ENCODE data around the gene MAP3K20. TPM values are rescaled to one million over a fixed set of nuclear protein-coding genes. Genes with fewer than 3 reads are reported as not detected.
A peak's percentile ranks its signal among the peaks of the same experiment; 100 is the strongest.
"Not testable (repeated sequence)": the region's sequence is repeated elsewhere in the genome, so short reads cannot be mapped to it uniquely, and the experiment has no call there.

The MAP3K20 gene
- total RNA-seq, 1 experiment from 2014 or later, result 150 TPM

DNA sequence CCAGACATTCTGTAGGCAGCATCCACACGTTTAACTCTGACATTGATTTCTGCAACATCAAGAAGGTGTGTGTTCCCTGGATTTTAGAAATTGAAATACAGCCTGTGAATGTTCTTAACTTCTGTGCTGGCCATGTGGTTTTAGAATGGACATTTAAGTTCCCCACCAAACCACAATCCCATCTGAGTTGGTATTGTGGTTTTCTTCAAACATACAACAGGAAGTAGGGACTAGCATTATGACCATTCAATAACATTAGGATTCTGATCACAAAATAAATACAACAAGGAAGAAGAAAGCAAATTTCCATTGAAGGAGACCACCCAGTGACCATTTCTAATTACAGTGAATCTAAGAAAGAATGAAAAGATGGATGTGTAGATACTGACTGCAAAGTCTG is 51.2 kb downstream of the MAP3K20 start:
- no peak for DNase-seq (ENCODE audit: unreplicated experiment)
- POLR2A ChIA-PET, result interaction anchor here (0.6 to 1.0 kb wide), 4 partner anchors 8 to 327 kb away, joined by 3 read pairs; no protein-coding TSS in a partner anchor
- H3K4me3 Mint-ChIP-seq (ENCODE audit: unreplicated experiment), result no peak overlapping the region

DNA sequence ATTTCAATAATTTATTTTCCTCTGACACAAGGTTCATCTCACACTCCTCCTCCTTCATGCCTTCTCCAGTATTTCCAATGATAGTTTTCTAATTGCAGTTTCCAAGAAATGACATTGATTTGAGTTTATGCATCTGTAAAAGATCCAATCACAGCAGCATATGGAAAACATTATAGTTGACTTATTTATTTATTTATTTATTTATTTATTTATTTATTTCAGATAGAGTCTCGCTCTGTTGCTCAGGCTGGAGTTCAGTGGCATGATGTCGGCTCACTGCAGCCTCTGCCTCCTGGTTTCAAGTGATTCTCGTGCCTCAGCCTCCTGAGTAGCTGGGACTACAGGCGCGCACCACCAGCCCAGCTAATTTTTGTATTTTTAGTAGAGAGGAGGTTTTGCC is 52.5 kb downstream of the MAP3K20 start:
- H3K9me3 Mint-ChIP-seq (ENCODE audit: unreplicated experiment); BruUV-seq (replicated peaks); intact Hi-C loops (cut with micrococcal nuclease); H3K36me3 Mint-ChIP-seq (ENCODE audit: insufficient read depth, unreplicated experiment); DNase-seq (ENCODE audit: unreplicated experiment); H3K27ac Mint-ChIP-seq (ENCODE audit: low read depth, unreplicated experiment); CTCF ChIA-PET; H3K4me3 Mint-ChIP-seq (ENCODE audit: unreplicated experiment); H3K27me3 Mint-ChIP-seq (ENCODE audit: insufficient read depth, unreplicated experiment): not testable (repeated sequence)
- POLR2A ChIA-PET, result interaction anchor here (2.0 to 15.8 kb wide), 2 partner anchors 23 to 26 kb away, joined by 7 to 212 read pairs; no protein-coding TSS in a partner anchor
- peaks cover 64% of the 10 kb centered on the region for H3K4me1 Mint-ChIP-seq (ENCODE audit: insufficient read depth, unreplicated experiment)

More for the DNA sequence above, 51.2 kb downstream of the MAP3K20 start:
- Mint-ChIP-seq H3K36me3 (ENCODE audit: insufficient read depth, unreplicated experiment) (peaks cover 6% of the 10 kb centered on the region), H3K9me3 (ENCODE audit: unreplicated experiment) (no peaks in the 10 kb centered on the region), H3K4me1 (ENCODE audit: insufficient read depth, unreplicated experiment) (peaks cover 64% of the 10 kb centered on the region), H3K27me3 (ENCODE audit: insufficient read depth, unreplicated experiment) (no peaks in the 10 kb centered on the region), H3K27ac (ENCODE audit: low read depth, unreplicated experiment) (peak overlapping the region; percentile 19)
- CTCF ChIA-PET, result interaction anchor here (0.7 kb wide), 1 partner anchor 83 kb away, joined by 3 read pairs; no protein-coding TSS in a partner anchor
- intact Hi-C loops (cut with micrococcal nuclease), result no loop called here
- TF ChIP-seq, protein P1, sequence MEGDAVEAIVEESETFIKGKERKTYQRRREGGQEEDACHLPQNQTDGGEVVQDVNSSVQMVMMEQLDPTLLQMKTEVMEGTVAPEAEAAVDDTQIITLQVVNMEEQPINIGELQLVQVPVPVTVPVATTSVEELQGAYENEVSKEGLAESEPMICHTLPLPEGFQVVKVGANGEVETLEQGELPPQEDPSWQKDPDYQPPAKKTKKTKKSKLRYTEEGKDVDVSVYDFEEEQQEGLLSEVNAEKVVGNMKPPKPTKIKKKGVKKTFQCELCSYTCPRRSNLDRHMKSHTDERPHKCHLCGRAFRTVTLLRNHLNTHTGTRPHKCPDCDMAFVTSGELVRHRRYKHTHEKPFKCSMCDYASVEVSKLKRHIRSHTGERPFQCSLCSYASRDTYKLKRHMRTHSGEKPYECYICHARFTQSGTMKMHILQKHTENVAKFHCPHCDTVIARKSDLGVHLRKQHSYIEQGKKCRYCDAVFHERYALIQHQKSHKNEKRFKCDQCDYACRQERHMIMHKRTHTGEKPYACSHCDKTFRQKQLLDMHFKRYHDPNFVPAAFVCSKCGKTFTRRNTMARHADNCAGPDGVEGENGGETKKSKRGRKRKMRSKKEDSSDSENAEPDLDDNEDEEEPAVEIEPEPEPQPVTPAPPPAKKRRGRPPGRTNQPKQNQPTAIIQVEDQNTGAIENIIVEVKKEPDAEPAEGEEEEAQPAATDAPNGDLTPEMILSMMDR (IDR thresholded peaks at IDR 0.05; ENCODE audit: unreplicated experiment), result no peak
- no TSS peak for BruUV-seq (replicated peaks)

DNA sequence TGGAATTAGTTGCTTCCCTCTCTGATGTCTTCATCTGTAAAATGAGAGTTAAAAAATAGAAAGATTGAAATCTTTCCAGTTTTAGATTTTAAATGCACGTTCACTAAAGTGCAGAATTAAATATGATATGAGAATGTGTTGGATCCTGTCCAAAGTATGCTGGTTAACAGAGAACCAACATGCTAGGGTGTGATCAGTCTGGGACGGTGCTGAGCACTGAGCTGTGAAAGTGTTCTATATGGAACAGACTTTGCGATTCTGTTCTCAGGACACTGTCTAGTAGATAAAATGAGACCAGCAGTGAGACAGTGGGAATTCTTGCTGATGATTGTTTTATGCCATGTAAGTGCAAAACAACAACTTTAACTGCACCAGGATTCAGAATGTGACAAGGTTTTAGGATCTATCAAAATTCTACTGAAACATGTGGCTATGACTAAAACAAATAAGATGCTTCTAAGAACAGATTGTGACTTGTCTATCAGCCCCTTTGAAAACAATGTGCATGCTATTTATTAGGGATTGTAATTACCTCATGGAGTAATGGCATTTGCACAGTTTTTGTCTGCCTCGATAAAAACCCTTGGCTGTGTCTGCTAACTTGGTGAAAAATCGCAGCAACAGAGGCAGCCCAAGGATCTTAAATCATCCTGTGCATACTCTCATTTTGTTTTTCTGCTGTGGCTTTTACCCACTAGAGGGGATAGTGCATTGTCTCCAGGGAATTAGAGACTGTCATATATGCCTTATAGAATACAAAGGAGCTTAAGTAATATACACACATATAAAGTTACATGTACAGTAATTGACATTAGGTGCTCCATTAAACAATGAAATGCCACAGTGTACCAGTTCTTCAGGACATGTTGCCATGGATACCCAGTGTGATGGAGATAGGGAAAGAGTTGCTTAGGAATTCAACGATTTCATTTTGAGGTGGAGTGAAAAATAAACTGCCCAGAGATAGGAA is 55.1 kb downstream of the MAP3K20 start:
- intact Hi-C loops (cut with micrococcal nuclease), result no loop called here
- Mint-ChIP-seq H3K27me3 (ENCODE audit: insufficient read depth, unreplicated experiment) (no peaks in the 10 kb centered on the region), H3K4me1 (ENCODE audit: insufficient read depth, unreplicated experiment) (peaks cover 53% of the 10 kb centered on the region), H3K27ac (ENCODE audit: low read depth, unreplicated experiment) (peak overlapping the region; percentile 92), H3K36me3 (ENCODE audit: insufficient read depth, unreplicated experiment) (peaks cover 12% of the 10 kb centered on the region), H3K9me3 (ENCODE audit: unreplicated experiment) (peaks cover 7% of the 10 kb centered on the region), H3K4me3 (ENCODE audit: unreplicated experiment) (no peak overlapping the region)
- peak; percentile 52 for DNase-seq (ENCODE audit: unreplicated experiment)
- ChIA-PET CTCF (interaction anchor here (1.0 to 2.5 kb wide), 2 partner anchors 16 to 104 kb away, joined by 5 to 6 read pairs; no protein-coding TSS in a partner anchor), POLR2A (interaction anchor here (0.6 to 15.8 kb wide), 18 partner anchors 7 to 103 kb away, joined by 3 to 212 read pairs (median 4); partner anchors contain the start of gene MAP3K20)
- TF ChIP-seq, protein P1 (IDR thresholded peaks at IDR 0.05; ENCODE audit: unreplicated experiment), result no peak
- no TSS peak for BruUV-seq (replicated peaks)

DNA sequence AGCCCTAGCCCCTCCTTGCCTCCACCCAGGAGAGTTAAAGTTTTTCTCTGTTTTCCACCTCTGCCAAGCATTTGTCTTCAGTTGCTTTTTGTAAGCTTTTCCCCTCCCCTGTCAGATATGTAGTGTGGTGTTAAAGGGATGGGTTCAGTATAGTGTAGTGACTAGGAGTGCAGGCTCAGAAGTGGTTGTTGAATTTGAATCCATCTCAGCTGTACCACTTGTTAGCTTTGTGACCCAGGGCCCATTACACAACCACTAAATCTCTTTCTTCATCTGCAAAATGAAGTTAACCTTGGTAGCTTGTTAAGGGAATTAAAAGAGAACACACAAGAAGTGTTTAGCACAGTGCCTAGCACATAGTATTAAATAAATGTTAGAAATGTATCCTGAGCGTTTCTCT is 56.9 kb downstream of the MAP3K20 start:
- H3K27me3 Mint-ChIP-seq (ENCODE audit: insufficient read depth, unreplicated experiment), result no peaks in the 10 kb centered on the region
- POLR2A ChIA-PET, result interaction anchor here (0.5 to 15.8 kb wide), 11 partner anchors 9 to 83 kb away, joined by 3 to 212 read pairs (median 3); partner anchors contain the start of gene MAP3K20
- H3K36me3 Mint-ChIP-seq (ENCODE audit: insufficient read depth, unreplicated experiment), result peaks cover 12% of the 10 kb centered on the region
- CTCF ChIA-PET, result interaction anchor here (0.6 to 2.5 kb wide), 5 partner anchors 8 to 105 kb away, joined by 3 to 6 read pairs (median 4); no protein-coding TSS in a partner anchor
- no peak overlapping the region for H3K4me3 Mint-ChIP-seq (ENCODE audit: unreplicated experiment)
- intact Hi-C loops (cut with micrococcal nuclease), result no loop called here
- H3K27ac Mint-ChIP-seq (ENCODE audit: low read depth, unreplicated experiment), result peak overlapping the region; percentile 92
- BruUV-seq (replicated peaks), result no TSS peak
- H3K9me3 Mint-ChIP-seq (ENCODE audit: unreplicated experiment), result peaks cover 7% of the 10 kb centered on the region
- H3K4me1 Mint-ChIP-seq (ENCODE audit: insufficient read depth, unreplicated experiment), result peaks cover 62% of the 10 kb centered on the region
- TF ChIP-seq, protein P1 (IDR thresholded peaks at IDR 0.05; ENCODE audit: unreplicated experiment), result no peak
- DNase-seq (ENCODE audit: unreplicated experiment), result no peak

All from MCF 10A (cell line).